Skeletal muscle satellite cell (primary cell): ENCODE data around the gene MLIP.
"Not testable (repeated sequence)": the region's sequence is repeated elsewhere in the genome, so short reads cannot be mapped to it uniquely, and the experiment has no call there.

ENCODE experiments used
- H3K27me3 ChIP-seq: 2 replicates; pipeline ENCODE4 v1.7.0; 2013; ENCODE audit warnings: low read length; ENCODE audit not compliant: control insufficient read depth, insufficient read depth
- H3K36me3 ChIP-seq: 2 replicates; pipeline ENCODE4 v1.7.0; 2013; ENCODE audit warnings: mild to moderate bottlenecking, control low read depth, low read length; ENCODE audit not compliant: insufficient read depth
- H3K4me1 ChIP-seq: 2 replicates; pipeline ENCODE4 v1.7.0; 2013; ENCODE audit warnings: low read length; ENCODE audit not compliant: control insufficient read depth, insufficient read depth
- H3K4me2 ChIP-seq: 2 replicates; pipeline ENCODE4 v1.7.0; 2013; ENCODE audit warnings: mild to moderate bottlenecking, low read length
- H3K4me3 ChIP-seq: 2 replicates; pipeline ENCODE4 v1.7.0; 2013; ENCODE audit warnings: low read length
- H3K9ac ChIP-seq: 2 replicates; pipeline ENCODE4 v1.7.0; 2013; ENCODE audit warnings: mild to moderate bottlenecking, low read depth, low read length, moderate library complexity
- H3K9me3 ChIP-seq: replicated peaks from 2 replicates; pipeline ENCODE4 v1.7.0; 2013; ENCODE audit warnings: mild to moderate bottlenecking, control low read depth, low read length

Gene MLIP

DNA sequence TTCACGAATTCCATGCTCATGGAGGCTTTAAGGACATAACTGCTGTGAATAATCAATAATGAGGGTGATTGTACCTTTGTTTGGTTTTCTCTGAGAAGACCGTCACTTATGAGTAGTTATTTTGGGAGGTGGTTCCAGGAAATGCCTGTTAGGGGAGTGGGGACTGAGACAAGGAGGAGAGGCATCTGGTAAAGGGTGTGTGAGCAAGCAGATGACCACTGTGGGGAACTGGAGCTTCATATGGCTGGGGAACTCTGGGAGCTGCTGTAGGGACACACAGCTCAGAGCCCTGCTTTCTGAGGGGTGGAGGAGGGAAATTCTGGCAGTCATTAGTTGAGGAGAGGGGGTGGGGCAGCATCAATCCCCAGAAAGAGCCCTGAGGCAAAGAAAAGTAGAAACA is 125.7 kb downstream of the MLIP start:
- Histone ChIP-seq H3K9ac (no peak overlapping the region), H3K36me3 (no peaks in the 10 kb centered on the region), H3K4me3 (no peak overlapping the region), H3K9me3 (no peaks in the 10 kb centered on the region), H3K4me1 (no peaks in the 10 kb centered on the region), H3K4me2 (no peak overlapping the region), H3K27me3 (no peaks in the 10 kb centered on the region)

GRCh38 chr6:54238396-54238795 is 127.2 kb downstream of the MLIP start:
- no peak overlapping the region for H3K9ac ChIP-seq
- no peaks in the 10 kb centered on the region for H3K36me3 ChIP-seq
- no peaks in the 10 kb centered on the region for H3K9me3 ChIP-seq
- H3K27me3 ChIP-seq: no peaks in the 10 kb centered on the region
- no peaks in the 10 kb centered on the region for H3K4me1 ChIP-seq
- H3K4me2 ChIP-seq: no peak overlapping the region
- no peak overlapping the region for H3K4me3 ChIP-seq

- H3K4me2 ChIP-seq: no peak overlapping the region
- no peak overlapping the region for H3K4me3 ChIP-seq
- H3K36me3 ChIP-seq: no peaks in the 10 kb centered on the region
- no peak overlapping the region for H3K9ac ChIP-seq
- no peaks in the 10 kb centered on the region for H3K9me3 ChIP-seq
- no peaks in the 10 kb centered on the region for H3K4me1 ChIP-seq
- no peaks in the 10 kb centered on the region for H3K27me3 ChIP-seq
These were observed 132.5 kb downstream of the MLIP start for GRCh38 chr6:54243699-54244098.

GRCh38 chr6:54244430-54244829 is 133.2 kb downstream of the MLIP start:
- Histone ChIP-seq H3K27me3 (no peaks in the 10 kb centered on the region), H3K9me3 (no peaks in the 10 kb centered on the region), H3K4me2 (no peak overlapping the region), H3K36me3 (no peaks in the 10 kb centered on the region), H3K4me3 (no peak overlapping the region), H3K4me1 (no peaks in the 10 kb centered on the region), H3K9ac (no peak overlapping the region)

DNA sequence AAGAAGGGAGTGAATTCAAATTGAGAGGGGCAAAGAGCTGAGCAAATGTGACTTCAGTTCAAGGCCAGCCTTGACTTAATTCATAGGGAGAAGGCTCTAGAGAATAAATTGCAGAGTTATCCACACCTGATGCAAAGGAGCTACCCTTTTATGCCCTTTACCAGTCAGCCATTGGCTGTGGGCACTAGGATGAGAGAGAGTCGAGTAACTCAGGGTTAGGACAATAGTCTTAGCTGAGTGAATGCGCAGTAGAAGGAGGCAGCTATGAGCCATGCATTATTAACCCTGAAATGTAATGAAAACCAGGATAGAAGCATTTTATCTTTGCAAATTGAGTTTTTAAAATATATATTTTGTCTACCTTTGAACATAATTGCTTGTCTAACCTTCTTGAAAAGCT is 134.0 kb downstream of the MLIP start:
- Histone ChIP-seq H3K4me1 (no peaks in the 10 kb centered on the region), H3K36me3 (no peaks in the 10 kb centered on the region), H3K4me3 (no peak overlapping the region), H3K9ac (no peak overlapping the region), H3K9me3 (no peaks in the 10 kb centered on the region), H3K27me3 (no peaks in the 10 kb centered on the region), H3K4me2 (no peak overlapping the region)

- Histone ChIP-seq H3K9me3 (no peaks in the 10 kb centered on the region), H3K36me3 (no peaks in the 10 kb centered on the region), H3K4me1 (no peaks in the 10 kb centered on the region), H3K27me3 (no peaks in the 10 kb centered on the region), H3K9ac (no peak overlapping the region), H3K4me3 (no peak overlapping the region), H3K4me2 (no peak overlapping the region)
These were observed 137.1 kb downstream of the MLIP start for GRCh38 chr6:54248319-54248718.

DNA sequence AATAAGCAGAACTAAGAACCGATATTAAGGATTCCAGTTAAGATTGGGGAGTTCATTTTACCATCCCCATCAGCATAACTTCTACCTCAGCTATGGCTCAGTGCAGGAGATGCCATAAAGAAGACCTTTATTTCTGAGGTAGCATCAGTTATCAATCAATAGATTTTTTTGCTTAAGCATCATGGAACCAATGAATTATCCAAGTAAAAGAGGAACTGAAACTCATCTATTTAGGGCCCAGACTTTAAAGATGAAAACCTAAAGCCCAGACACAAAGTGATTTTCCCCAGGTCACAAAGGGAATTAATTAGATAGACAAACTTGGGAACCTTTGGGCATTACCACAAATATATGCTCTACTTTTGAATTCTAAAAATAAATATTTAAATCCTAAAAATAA is 137.8 kb downstream of the MLIP start:
- H3K4me3 ChIP-seq: no peak overlapping the region
- H3K4me2 ChIP-seq: no peak overlapping the region

GRCh38 chr6:54249812-54250211 is 138.6 kb downstream of the MLIP start:
- H3K9me3 ChIP-seq, H3K36me3 ChIP-seq, H3K27me3 ChIP-seq, H3K4me1 ChIP-seq, H3K4me3 ChIP-seq, H3K9ac ChIP-seq, H3K4me2 ChIP-seq: not testable (repeated sequence)

More for the DNA sequence above, 137.8 kb downstream of the MLIP start:
- no peaks in the 10 kb centered on the region for H3K9me3 ChIP-seq
- no peaks in the 10 kb centered on the region for H3K4me1 ChIP-seq
- no peak overlapping the region for H3K9ac ChIP-seq
- no peaks in the 10 kb centered on the region for H3K36me3 ChIP-seq
- no peaks in the 10 kb centered on the region for H3K27me3 ChIP-seq

DNA sequence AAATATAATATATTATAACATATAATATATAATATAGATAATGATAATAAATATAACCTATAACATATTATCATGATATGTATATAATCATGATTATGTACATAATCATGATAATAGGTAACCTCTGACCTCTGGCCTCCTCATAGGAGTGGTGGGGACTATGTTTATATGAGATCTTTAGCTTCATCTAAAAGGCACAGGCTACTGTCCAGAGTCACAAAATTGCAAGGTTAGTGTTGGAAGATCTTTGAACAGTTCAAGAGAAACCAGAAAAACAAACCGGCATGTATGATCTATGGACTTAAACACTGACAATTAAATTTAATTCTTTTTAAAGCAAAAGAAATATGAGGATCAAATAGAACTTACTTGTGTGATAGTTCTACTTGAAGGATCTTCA is 141.3 kb downstream of the MLIP start:
- H3K4me3 ChIP-seq: no peak overlapping the region
- no peaks in the 10 kb centered on the region for H3K4me1 ChIP-seq
- no peaks in the 10 kb centered on the region for H3K36me3 ChIP-seq
- no peak overlapping the region for H3K9ac ChIP-seq
- no peaks in the 10 kb centered on the region for H3K27me3 ChIP-seq
- no peaks in the 10 kb centered on the region for H3K9me3 ChIP-seq
- no peak overlapping the region for H3K4me2 ChIP-seq

DNA sequence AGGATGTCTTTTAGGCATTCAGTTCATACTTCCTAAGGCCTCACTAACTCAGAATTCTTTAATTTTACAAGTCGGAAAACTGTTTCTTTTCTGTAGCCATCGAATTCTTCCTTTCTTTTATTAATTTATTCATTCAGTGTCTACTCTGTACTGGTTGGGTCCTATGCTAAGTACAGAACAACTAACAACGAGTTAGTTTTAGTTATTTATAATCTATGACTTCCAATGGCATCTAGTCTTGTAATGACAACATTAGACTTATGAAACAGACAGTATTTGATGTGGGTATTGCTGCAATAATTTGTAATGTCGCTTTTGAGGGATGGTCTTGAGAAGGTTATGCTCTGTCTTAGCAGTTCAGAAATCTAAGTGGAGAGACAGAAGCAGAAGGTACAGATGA is 141.7 kb downstream of the MLIP start:
- H3K36me3 ChIP-seq: no peaks in the 10 kb centered on the region
- no peak overlapping the region for H3K4me3 ChIP-seq
- no peak overlapping the region for H3K4me2 ChIP-seq
- H3K9ac ChIP-seq: no peak overlapping the region
- H3K27me3 ChIP-seq: no peaks in the 10 kb centered on the region
- H3K4me1 ChIP-seq: no peaks in the 10 kb centered on the region
- no peaks in the 10 kb centered on the region for H3K9me3 ChIP-seq

DNA sequence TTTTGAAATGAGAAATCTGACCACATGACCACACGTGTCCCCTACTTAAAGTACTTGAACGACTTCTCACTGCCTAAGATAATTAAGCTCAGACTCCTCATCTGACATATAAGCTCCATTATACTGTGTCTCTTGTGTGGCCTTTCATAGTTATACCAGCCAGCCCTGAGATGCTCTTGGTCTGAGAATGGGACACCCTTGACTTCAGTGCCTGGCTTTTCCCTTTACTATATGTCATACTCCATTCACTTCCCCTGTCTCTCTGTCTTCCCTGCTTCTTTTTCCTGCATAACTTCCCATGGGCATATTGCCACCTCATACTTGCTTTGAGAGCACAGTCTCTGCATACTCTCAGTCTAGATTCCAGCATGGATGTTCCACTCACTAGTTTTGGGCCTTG is 143.6 kb downstream of the MLIP start:
- H3K27me3 ChIP-seq: no peaks in the 10 kb centered on the region
- H3K4me2 ChIP-seq: no peak overlapping the region

DNA sequence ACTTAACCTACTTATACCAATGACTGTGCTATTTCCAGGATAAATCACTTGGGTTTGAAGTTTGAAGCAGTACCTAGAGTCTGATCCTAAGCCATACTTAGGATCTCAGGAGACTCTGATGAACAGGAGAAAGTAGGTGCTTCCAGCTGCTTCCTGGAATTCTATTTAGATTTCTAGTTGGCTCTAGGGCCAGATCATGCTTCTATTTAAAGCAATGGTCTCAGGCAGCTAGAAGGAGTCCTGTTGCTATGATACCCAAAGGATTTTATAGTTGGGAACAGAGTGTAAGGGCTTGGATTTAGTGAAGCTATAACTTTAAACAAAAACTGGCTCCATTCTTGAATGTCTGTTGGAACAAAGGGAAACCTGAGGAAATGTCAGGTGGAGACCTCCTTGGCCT is 144.6 kb downstream of the MLIP start:
- Histone ChIP-seq H3K4me3 (no peak overlapping the region), H3K9me3 (no peaks in the 10 kb centered on the region), H3K9ac (no peak overlapping the region)

More for the DNA sequence above, 143.6 kb downstream of the MLIP start:
- H3K4me3 ChIP-seq: no peak overlapping the region
- H3K36me3 ChIP-seq: no peaks in the 10 kb centered on the region
- no peak overlapping the region for H3K9ac ChIP-seq
- no peaks in the 10 kb centered on the region for H3K4me1 ChIP-seq
- no peaks in the 10 kb centered on the region for H3K9me3 ChIP-seq

More for the DNA sequence above, 144.6 kb downstream of the MLIP start:
- Histone ChIP-seq H3K36me3 (no peaks in the 10 kb centered on the region), H3K4me1 (no peaks in the 10 kb centered on the region), H3K4me2 (no peak overlapping the region), H3K27me3 (no peaks in the 10 kb centered on the region)
